ENCODE data around the gene LPCAT2.

- TF ChIP-seq FOXK1 (CRISPR knock-in tag; IDR thresholded peaks at IDR 0.05) (no peak), PRDM15 (CRISPR knock-in tag; IDR thresholded peaks at IDR 0.05) (no peak)
These were observed 60.2 kb downstream of the LPCAT2 start for GRCh38 chr16:55569025-55569424.
